ENCODE data around the gene DSCAM. TPM values are rescaled to one million over a fixed set of nuclear protein-coding genes. Genes with fewer than 3 reads are reported as not detected.

DSCAM gene
- total RNA-seq, 2 experiments from 2014 or later = not detected

GRCh38 chr21:40160911-40161310 is 686.0 kb downstream of the DSCAM start:
- Histone ChIP-seq H3K4me3 (ENCODE audit: low read length) (no peak overlapping the region), H3K27me3 (ENCODE audit: control insufficient read depth in 1 of 2, insufficient read depth in 2 of 2, low read length in 2 of 2) (no peaks in the 10 kb centered on the region), H3K4me1 (ENCODE audit: insufficient read depth, low read length) (no peaks in the 10 kb centered on the region), H3K27ac (ENCODE audit: low read depth in 1 of 2, low read length in 2 of 2) (no peak overlapping the region), H3K36me3 (ENCODE audit: insufficient read depth, low read length) (no peaks in the 10 kb centered on the region), H3K9me3 (ENCODE audit: control insufficient read depth in 1 of 2, insufficient read depth in 1 of 2, low read length in 2 of 2) (peaks cover 0 to 8% of the 10 kb centered on the region in 2 experiments)
- TF ChIP-seq, protein P1, sequence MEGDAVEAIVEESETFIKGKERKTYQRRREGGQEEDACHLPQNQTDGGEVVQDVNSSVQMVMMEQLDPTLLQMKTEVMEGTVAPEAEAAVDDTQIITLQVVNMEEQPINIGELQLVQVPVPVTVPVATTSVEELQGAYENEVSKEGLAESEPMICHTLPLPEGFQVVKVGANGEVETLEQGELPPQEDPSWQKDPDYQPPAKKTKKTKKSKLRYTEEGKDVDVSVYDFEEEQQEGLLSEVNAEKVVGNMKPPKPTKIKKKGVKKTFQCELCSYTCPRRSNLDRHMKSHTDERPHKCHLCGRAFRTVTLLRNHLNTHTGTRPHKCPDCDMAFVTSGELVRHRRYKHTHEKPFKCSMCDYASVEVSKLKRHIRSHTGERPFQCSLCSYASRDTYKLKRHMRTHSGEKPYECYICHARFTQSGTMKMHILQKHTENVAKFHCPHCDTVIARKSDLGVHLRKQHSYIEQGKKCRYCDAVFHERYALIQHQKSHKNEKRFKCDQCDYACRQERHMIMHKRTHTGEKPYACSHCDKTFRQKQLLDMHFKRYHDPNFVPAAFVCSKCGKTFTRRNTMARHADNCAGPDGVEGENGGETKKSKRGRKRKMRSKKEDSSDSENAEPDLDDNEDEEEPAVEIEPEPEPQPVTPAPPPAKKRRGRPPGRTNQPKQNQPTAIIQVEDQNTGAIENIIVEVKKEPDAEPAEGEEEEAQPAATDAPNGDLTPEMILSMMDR (IDR thresholded peaks at IDR 0.05) = no peak
- peaks cover 2% of the 10 kb centered on the region for H3K9me3 Mint-ChIP-seq
- POLR2A ChIA-PET = no interaction called here
- intact Hi-C loops (cut with DNase I, micrococcal nuclease) = no loop called here
- no peaks in the 10 kb centered on the region for H3K27me3 Mint-ChIP-seq
- CTCF ChIA-PET = no interaction called here
- ATAC-seq (ENCODE audit: poor library complexity) (no peak), DNase-seq (no peak)
- H3K4me3 Mint-ChIP-seq = no peak overlapping the region
- H3K36me3 Mint-ChIP-seq (ENCODE audit: low read depth) = no peaks in the 10 kb centered on the region
- no peak overlapping the region for H3K27ac Mint-ChIP-seq
- H3K4me1 Mint-ChIP-seq (ENCODE audit: low read depth) = no peaks in the 10 kb centered on the region

- no peak overlapping the region for H3K27ac Mint-ChIP-seq
Observed at GRCh38 chr21:40158366-40158765, 688.6 kb downstream of the DSCAM start.

DNA sequence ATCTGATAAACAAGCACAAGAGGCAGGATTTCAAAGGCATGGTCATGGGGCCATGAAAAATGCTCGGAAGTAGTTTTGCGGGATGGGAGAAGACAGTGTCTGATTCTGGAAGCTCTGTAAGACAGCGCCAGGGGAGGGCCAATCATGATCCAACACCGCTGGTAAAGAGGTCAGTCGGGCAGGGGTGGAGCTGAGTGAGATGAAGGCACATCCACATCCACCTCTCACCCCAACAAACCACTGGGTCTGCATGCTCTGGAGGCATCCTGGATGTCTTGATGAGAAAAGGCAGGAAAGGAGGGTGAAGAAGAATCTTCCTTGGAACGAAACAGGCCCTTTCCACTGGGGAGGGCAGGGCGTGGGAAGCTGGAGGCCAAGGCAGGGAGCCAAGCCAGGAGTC is 691.4 kb downstream of the DSCAM start:
- no peak for ATAC-seq (ENCODE audit: poor library complexity)
- no peak for DNase-seq
- CTCF ChIA-PET = no interaction called here
- no peaks in the 10 kb centered on the region for H3K4me1 Mint-ChIP-seq (ENCODE audit: low read depth)
- Histone ChIP-seq H3K27me3 (ENCODE audit: control insufficient read depth in 1 of 2, insufficient read depth in 2 of 2, low read length in 2 of 2) (no peaks in the 10 kb centered on the region), H3K4me3 (ENCODE audit: low read length) (no peak overlapping the region), H3K4me1 (ENCODE audit: insufficient read depth, low read length) (no peaks in the 10 kb centered on the region), H3K36me3 (ENCODE audit: insufficient read depth, low read length) (no peaks in the 10 kb centered on the region), H3K27ac (ENCODE audit: low read depth in 1 of 2, low read length in 2 of 2) (no peak overlapping the region), H3K9me3 (ENCODE audit: control insufficient read depth in 1 of 2, insufficient read depth in 1 of 2, low read length in 2 of 2) (peaks cover 0 to 18% of the 10 kb centered on the region in 2 experiments)
- no peak overlapping the region for H3K27ac Mint-ChIP-seq
- intact Hi-C loops (cut with DNase I, micrococcal nuclease) = no loop called here
- no peak overlapping the region for H3K4me3 Mint-ChIP-seq
- POLR2A ChIA-PET = no interaction called here
- no peaks in the 10 kb centered on the region for H3K36me3 Mint-ChIP-seq (ENCODE audit: low read depth)
- H3K27me3 Mint-ChIP-seq = no peaks in the 10 kb centered on the region
- TF ChIP-seq, protein P1 (IDR thresholded peaks at IDR 0.05) = no peak
- H3K9me3 Mint-ChIP-seq = peaks cover 2% of the 10 kb centered on the region

More at GRCh38 chr21:40158366-40158765, 688.6 kb downstream of the DSCAM start:
- Histone ChIP-seq H3K27me3 (ENCODE audit: control insufficient read depth in 1 of 2, insufficient read depth in 2 of 2, low read length in 2 of 2) (no peaks in the 10 kb centered on the region), H3K27ac (ENCODE audit: low read depth in 1 of 2, low read length in 2 of 2) (no peak overlapping the region), H3K4me1 (ENCODE audit: insufficient read depth, low read length) (no peaks in the 10 kb centered on the region), H3K4me3 (ENCODE audit: low read length) (no peak overlapping the region), H3K36me3 (ENCODE audit: insufficient read depth, low read length) (no peaks in the 10 kb centered on the region), H3K9me3 (ENCODE audit: control insufficient read depth in 1 of 2, insufficient read depth in 1 of 2, low read length in 2 of 2) (peaks cover 0 to 18% of the 10 kb centered on the region in 2 experiments)
- intact Hi-C loops (cut with DNase I, micrococcal nuclease) = no loop called here
- DNase-seq = no peak
- H3K27me3 Mint-ChIP-seq = no peaks in the 10 kb centered on the region
- H3K36me3 Mint-ChIP-seq (ENCODE audit: low read depth) = no peaks in the 10 kb centered on the region
- no peaks in the 10 kb centered on the region for H3K4me1 Mint-ChIP-seq (ENCODE audit: low read depth)
- ATAC-seq (ENCODE audit: poor library complexity) = no peak
- H3K4me3 Mint-ChIP-seq = no peak overlapping the region
- peaks cover 2% of the 10 kb centered on the region for H3K9me3 Mint-ChIP-seq
- TF ChIP-seq, protein P1 (IDR thresholded peaks at IDR 0.05) = no peak
- CTCF ChIA-PET = no interaction called here
- POLR2A ChIA-PET = no interaction called here
